Germinal center (tissue), 1 donor: ENCODE data around the gene PRKG1.
"Not testable (repeated sequence)": the region's sequence is repeated elsewhere in the genome, so short reads cannot be mapped to it uniquely, and the experiment has no call there.

Experiments used
- DNase-seq: peaks from one replicate; pipeline ENCODE4 v3.0.0; 2012; ENCODE audit warnings: mixed read lengths, low spot score

The PRKG1 gene

DNA sequence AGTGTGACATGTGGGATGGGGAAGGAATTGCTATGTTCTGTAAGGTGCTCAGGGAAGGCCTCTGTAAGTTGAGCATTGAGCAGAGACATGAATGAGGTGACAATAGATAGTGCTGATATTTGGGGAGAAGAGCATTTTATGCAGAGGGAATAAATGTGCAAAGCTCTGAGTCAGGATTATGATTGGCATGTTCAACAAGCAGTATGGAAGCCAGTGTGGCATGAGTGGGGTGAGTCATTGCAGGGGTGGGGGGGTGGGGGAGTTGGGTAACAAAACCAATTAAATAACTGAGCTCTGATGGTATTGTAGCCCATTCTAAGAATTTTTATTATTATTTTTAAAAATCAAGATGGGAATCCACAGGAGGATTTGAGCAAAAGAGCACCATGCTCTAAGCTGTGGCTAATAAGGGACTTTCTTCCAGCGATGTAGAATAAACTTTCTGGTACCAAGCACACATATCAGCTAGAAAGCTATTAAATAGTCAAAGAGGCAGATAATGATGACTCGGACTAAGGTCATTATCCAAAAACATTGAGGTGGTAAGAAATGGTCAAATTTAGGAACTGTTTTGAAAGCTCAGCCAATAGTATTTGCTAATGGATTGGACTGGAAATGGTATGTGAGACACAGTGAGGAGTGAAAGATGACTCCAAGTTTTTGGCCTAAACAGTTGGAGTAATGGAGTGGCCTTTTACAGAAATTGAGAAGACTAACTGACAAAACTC is 96.4 kb downstream of the PRKG1 start:
- DNase-seq = no peak

GRCh38 chr10:51171946-51172345 is 97.7 kb downstream of the PRKG1 start:
- DNase-seq = no peak

GRCh38 chr10:51176976-51177695 is 102.8 kb downstream of the PRKG1 start:
- DNase-seq = no peak

DNA sequence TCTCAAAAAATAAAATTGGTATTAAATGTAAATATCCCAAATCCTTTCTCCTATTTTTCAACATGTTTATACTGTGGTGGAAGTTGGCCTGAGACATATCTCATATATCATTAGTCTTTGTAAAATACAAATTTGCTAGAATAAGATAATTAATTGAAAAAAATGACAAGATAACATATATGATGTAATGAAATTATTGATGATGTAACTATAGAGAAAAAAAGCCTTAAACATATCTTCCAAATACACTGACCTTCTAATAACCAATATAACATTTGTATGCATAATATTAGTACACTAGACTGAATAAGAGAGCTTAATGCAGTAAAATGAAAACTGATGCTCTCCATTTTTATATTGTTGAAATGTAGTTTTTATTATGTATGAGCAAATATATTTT is 104.3 kb downstream of the PRKG1 start:
- DNase-seq = no peak

- DNase-seq = no peak
These were observed 105.9 kb downstream of the PRKG1 start for GRCh38 chr10:51180141-51180540.

GRCh38 chr10:51183783-51184182 is 109.5 kb downstream of the PRKG1 start:
- DNase-seq = no peak

- no peak for DNase-seq
These were observed 112.1 kb downstream of the PRKG1 start for GRCh38 chr10:51186361-51186760.

- DNase-seq = no peak
These were observed 113.7 kb downstream of the PRKG1 start for GRCh38 chr10:51188008-51188407.

DNA sequence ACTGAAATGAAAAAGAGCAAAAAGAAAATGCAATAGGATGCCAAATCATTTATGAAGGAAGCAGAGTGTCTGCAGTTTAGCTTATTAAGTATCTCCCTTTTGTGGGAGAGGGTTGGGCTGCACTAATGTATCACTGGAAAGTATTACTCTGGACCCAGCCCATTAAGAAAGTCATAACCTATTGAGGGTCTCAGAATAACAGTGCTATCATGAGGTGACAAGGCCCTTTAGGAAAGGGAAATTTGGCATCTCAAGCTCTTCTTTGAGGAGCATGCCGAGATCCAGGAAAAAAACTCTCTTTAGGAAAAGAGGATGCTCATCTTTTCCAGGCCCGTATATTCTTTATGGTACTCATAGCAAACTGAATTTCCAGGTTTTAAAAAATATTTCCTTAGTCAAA is 114.6 kb downstream of the PRKG1 start:
- no peak for DNase-seq

GRCh38 chr10:51196508-51197175 is 122.4 kb downstream of the PRKG1 start:
- DNase-seq = no peak

- no peak for DNase-seq
These were observed 123.9 kb downstream of the PRKG1 start for GRCh38 chr10:51198170-51198569.

DNA sequence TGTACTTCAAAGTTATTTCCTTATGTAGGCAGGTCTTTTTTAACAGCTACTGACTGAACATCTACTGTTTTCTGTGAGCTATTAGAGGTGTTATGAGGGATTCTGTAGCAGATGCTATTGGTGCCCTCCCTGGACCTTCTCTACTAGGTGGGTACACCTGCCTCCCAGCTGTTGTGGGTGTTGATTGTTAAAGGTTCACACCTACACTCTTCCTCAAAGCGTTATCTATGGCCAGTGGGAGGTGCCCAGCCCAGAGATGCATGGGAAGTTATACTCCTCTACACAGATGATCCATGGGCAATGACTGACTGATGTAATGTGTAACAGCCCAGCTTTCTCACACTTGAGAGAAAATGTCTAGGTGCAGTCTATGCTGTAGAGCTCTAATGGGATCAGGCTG is 127.7 kb downstream of the PRKG1 start:
- DNase-seq = no peak

GRCh38 chr10:51203359-51203758 is 129.1 kb downstream of the PRKG1 start:
- no peak for DNase-seq

- DNase-seq = no peak
These were observed 129.8 kb downstream of the PRKG1 start for GRCh38 chr10:51204066-51204465.

- DNase-seq = no peak
These were observed 130.4 kb downstream of the PRKG1 start for GRCh38 chr10:51204701-51205100.

DNA sequence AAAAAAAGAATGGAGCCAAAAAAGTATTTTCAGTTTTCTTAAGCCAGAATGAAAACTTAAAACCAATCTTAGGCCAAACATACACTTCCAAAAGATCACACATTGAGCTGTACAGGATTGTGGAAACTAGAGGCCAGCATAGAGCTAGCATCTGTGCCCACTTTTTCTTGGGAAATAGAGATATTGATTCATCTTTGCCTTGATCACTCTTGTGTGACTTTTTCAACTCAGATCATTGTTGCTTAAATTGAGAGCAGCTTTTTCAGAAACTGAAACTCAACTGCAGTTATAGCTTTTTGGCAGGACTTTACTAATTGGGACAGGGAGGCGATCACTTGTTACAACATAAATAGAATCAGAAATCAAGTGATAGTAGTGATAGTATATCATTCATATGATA is 132.2 kb downstream of the PRKG1 start:
- no peak for DNase-seq

GRCh38 chr10:51212937-51213336 is 138.7 kb downstream of the PRKG1 start:
- DNase-seq = not testable (repeated sequence)

- DNase-seq = no peak
These were observed 140.2 kb downstream of the PRKG1 start for GRCh38 chr10:51214207-51215196.

- DNase-seq = no peak
These were observed 141.9 kb downstream of the PRKG1 start for GRCh38 chr10:51215951-51216834.

DNA sequence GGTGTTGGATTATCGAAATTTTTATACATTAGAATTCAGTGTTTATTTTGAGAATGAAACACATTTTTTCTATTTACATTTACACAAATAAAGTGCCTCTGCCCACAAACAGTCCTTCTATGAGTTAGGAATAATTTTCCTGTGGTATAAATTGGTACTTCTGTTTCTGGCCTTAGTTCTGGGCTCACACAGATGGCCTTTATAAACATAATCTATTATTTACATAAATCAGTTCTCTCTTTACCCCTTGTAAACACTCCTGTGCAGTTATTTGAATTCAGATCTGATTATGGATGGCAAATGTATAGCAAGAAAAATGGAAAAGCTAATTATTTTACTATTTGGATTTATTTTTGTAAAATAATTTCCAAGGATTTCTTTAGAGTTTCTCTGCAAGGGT is 143.2 kb downstream of the PRKG1 start:
- no peak for DNase-seq

- no peak for DNase-seq
These were observed 150.4 kb downstream of the PRKG1 start for GRCh38 chr10:51224671-51225161.
